K562 (cell line): ENCODE results near the gene CCNYL1. TPM values are rescaled to one million over a fixed set of nuclear protein-coding genes. Genes with fewer than 3 reads are reported as not detected.

Experiments
- ATAC-seq: fragments of 200-7000 bp; cut with Tn5 transposase; 3 replicates; pipeline ENCODE4 v1.9.1; 2020; ENCODE audit warnings: moderate library complexity
- BruUV-seq: library from RNA; stranded (reverse); fragments of 400-500 nt; replicated peaks from 2 replicates; lab custom pipeline; 2021; lab: Mats Ljungman, UMichigan
- CTCF ChIA-PET: fragments of 300-600 bp; formaldehyde crosslinking; extraction: SDS; loops from one replicate; lab custom pipeline; 2021; ENCODE audit warnings: low intra/inter-chr PET ratio; lab: Yijun Ruan, JAX
- POLR2A ChIA-PET: fragments of 300-600, 350-650 bp; sonication (Branson Sonifier 250); formaldehyde crosslinking; extraction: SDS; loops from one replicate; lab custom pipeline; 2021; ENCODE audit warnings: antibody characterized with exemption, inconsistent platforms; lab: Yijun Ruan, JAX
- DNase-seq, 4 experiments: peaks; one replicate each; pipeline versions ENCODE4 v3.0.0 to v3.0.0-alpha.2; 2011 to 2018; ENCODE audit warnings: low spot score in 3 of 4, mixed read lengths in 3 of 4; ENCODE audit errors: extremely low read depth in 1 of 4
- FAIRE-seq: peaks from 2 replicates; lab custom pipeline; 2011; peaks lifted over from hg19 to GRCh38; lab: Jason Lieb, UNC
- H2AFZ ChIP-seq: 2 replicates; pipeline ENCODE4 v1.6.0; 2011; ENCODE audit warnings: low read depth, low read length, control low read depth, inconsistent platforms
- H3K27ac ChIP-seq: fragments of 200-600 bp; 3 replicates; pipeline ENCODE4 v1.8.0; 2011; ENCODE audit warnings: low read depth, mild to moderate bottlenecking, control low read depth, inconsistent platforms, low read length, moderate library complexity, mixed read lengths; ENCODE audit errors: extremely low read depth
- H3K27me3 ChIP-seq, 2 experiments: fragments of 300-600 bp in 1 of 2; 2 replicates in 1 of 2; 3 replicates in 1 of 2; pipeline versions ENCODE4 v1.6.0 to v1.8.0; 2011; ENCODE audit warnings: inconsistent platforms in 2 of 2, low read length in 2 of 2, mild to moderate bottlenecking in 1 of 2, mixed read lengths in 1 of 2, moderate library complexity in 1 of 2; ENCODE audit not compliant: control insufficient read depth in 2 of 2, insufficient read depth in 2 of 2
- H3K36me3 ChIP-seq: fragments of 300-600 bp; 3 replicates; pipeline ENCODE4 v1.8.0; 2011; ENCODE audit warnings: mild to moderate bottlenecking, low read length, inconsistent platforms; ENCODE audit not compliant: control insufficient read depth, insufficient read depth
- H3K4me1 ChIP-seq, 2 experiments: fragments of 200-600 bp in 1 of 2; replicated peaks in 1 of 2; 2 replicates in 1 of 2; 3 replicates in 1 of 2; pipeline versions ENCODE4 v1.5.1 to v1.8.0; 2011; ENCODE audit warnings: inconsistent platforms in 2 of 2, low read length in 2 of 2, mild to moderate bottlenecking in 1 of 2, mixed read lengths in 1 of 2, moderate library complexity in 1 of 2; ENCODE audit not compliant: control insufficient read depth in 2 of 2, insufficient read depth in 2 of 2
- H3K4me2 ChIP-seq: 2 replicates; pipeline ENCODE4 v1.6.1; 2011; ENCODE audit warnings: low read length, control low read depth, inconsistent platforms, mixed read lengths; ENCODE audit not compliant: insufficient read depth
- H3K4me3 ChIP-seq: fragments of 200-600 bp; sonication (generic), shearing (Covaris generic); 2 replicates; pipeline ENCODE4 v1.5.1; 2016; ENCODE audit warnings: control low read depth, inconsistent platforms
- H3K79me2 ChIP-seq: fragments of 200-600 bp; 3 replicates; pipeline ENCODE4 v1.8.0; 2011; ENCODE audit warnings: low read length, inconsistent platforms; ENCODE audit not compliant: control insufficient read depth, insufficient read depth
- H3K9ac ChIP-seq, 2 experiments: 2 replicates each; pipeline versions ENCODE4 v1.6.0 to v1.6.1; 2011; ENCODE audit warnings: low read depth in 2 of 2, low read length in 2 of 2, control low read depth in 1 of 2, inconsistent platforms in 1 of 2, mild to moderate bottlenecking in 1 of 2, mixed read lengths in 1 of 2; ENCODE audit not compliant: insufficient read depth in 1 of 2
- H3K9me1 ChIP-seq: one replicate; pipeline ENCODE4 v1.6.0; 2011; ENCODE audit warnings: inconsistent platforms, mild to moderate bottlenecking, low read length, moderate library complexity; ENCODE audit not compliant: control insufficient read depth, insufficient read depth
- H3K9me3 ChIP-seq: replicated peaks from 2 replicates; pipeline ENCODE4 v1.5.1; 2011; ENCODE audit warnings: low read depth, low read length, inconsistent platforms; ENCODE audit not compliant: control insufficient read depth, insufficient read depth
- H4K20me1 ChIP-seq: replicated peaks from 2 replicates; pipeline ENCODE4 v1.6.1; 2011; ENCODE audit warnings: low read length, inconsistent platforms, mixed read lengths; ENCODE audit not compliant: control insufficient read depth, insufficient read depth
- ARID1B ChIP-seq: fragments of 450-650 bp; IDR thresholded peaks from 2 replicates; pipeline ENCODE4 v1.6.1; 2016; ENCODE audit warnings: antibody characterized with exemption, mild to moderate bottlenecking, inconsistent platforms
- BMI1 ChIP-seq: fragments of 150-350 bp; IDR thresholded peaks from 2 replicates; pipeline ENCODE4 v1.6.1; 2014; ENCODE audit warnings: low read length
- CCNT2 ChIP-seq: IDR thresholded peaks from 2 replicates; pipeline ENCODE4 v1.6.1; 2011; ENCODE audit warnings: borderline replicate concordance, low read depth, mild to moderate bottlenecking, moderate library complexity, mixed read lengths, low read length; ENCODE audit not compliant: insufficient read length; ENCODE audit errors: extremely low read depth
- COPS2 ChIP-seq: fragments of 450-650 bp; conservative IDR thresholded peaks from 2 replicates; pipeline ENCODE4 v1.6.1; 2016; ENCODE audit warnings: mild to moderate bottlenecking, moderate library complexity
- DMBX1 ChIP-seq: fragments of 250-450 bp; sonication (Bioruptor Pico); IDR thresholded peaks from 2 replicates; pipeline ENCODE4 v1.8.0; 2022; ENCODE audit warnings: inconsistent platforms, mild to moderate bottlenecking, moderate library complexity, borderline replicate concordance
- ETV1 ChIP-seq: fragments of 450-650 bp; conservative IDR thresholded peaks from 2 replicates; pipeline ENCODE4 v1.6.1; 2016; ENCODE audit warnings: missing genetic modification characterization, control low read depth, low read depth, missing compliant biosample characterization
- GATA2 ChIP-seq: sonication (generic); formaldehyde crosslinking; IDR thresholded peaks from 2 replicates; pipeline ENCODE4 v1.4.0; 2020; ENCODE audit warnings: mild to moderate bottlenecking, missing genetic modification reagents
- GATAD2A ChIP-seq: fragments of 450-650 bp; IDR thresholded peaks from 2 replicates; pipeline ENCODE4 v1.6.1; 2017
- HNRNPH1 ChIP-seq: fragments of 200-400 bp; formaldehyde crosslinking; optimal IDR thresholded peaks from 2 replicates; pipeline ENCODE3; 2017; ENCODE audit warnings: low read depth, mild to moderate bottlenecking, low read length, moderate library complexity
- JUN ChIP-seq, 2 experiments: sonication (generic) in 1 of 2; formaldehyde crosslinking in 1 of 2; IDR thresholded peaks; 2 replicates each; pipeline versions ENCODE4 v1.6.1 to v1.8.0; 2012 to 2022; ENCODE audit warnings: borderline replicate concordance in 2 of 2, mild to moderate bottlenecking in 2 of 2, improper control_type of control experiment in 1 of 2, low read depth in 1 of 2, low read length in 1 of 2, missing genetic modification reagents in 1 of 2
- KAT7 ChIP-seq: sonication (generic); formaldehyde crosslinking; IDR thresholded peaks from 2 replicates; pipeline ENCODE4 v1.8.0; 2022; ENCODE audit warnings: missing genetic modification reagents, mild to moderate bottlenecking, borderline replicate concordance
- MAFF ChIP-seq: IDR thresholded peaks from 2 replicates; pipeline ENCODE4 v1.6.1; 2012; ENCODE audit warnings: low read length, improper control_type of control experiment
- MYNN ChIP-seq, 2 experiments: sonication (generic); formaldehyde crosslinking in 1 of 2; IDR thresholded peaks; 2 replicates each; pipeline versions ENCODE4 v1.5.0 to v1.6.1; 2016 to 2020; ENCODE audit warnings: antibody characterized with exemption in 1 of 2, missing genetic modification reagents in 1 of 2
- TAL1 ChIP-seq: fragments of 450-650 bp; IDR thresholded peaks from 2 replicates; pipeline ENCODE4 v1.6.1; 2016; ENCODE audit warnings: mild to moderate bottlenecking
- ZC3H8 ChIP-seq: fragments of 450-650 bp; IDR thresholded peaks from 2 replicates; pipeline ENCODE4 v1.6.1; 2017
- ZNF239 ChIP-seq: fragments of 250-450 bp; sonication (Bioruptor Pico); IDR thresholded peaks from 2 replicates; pipeline ENCODE4 v1.4.0; 2020; ENCODE audit warnings: mild to moderate bottlenecking
- ZNF431 ChIP-seq: sonication (generic); formaldehyde crosslinking; IDR thresholded peaks from 2 replicates; pipeline ENCODE4 v1.8.0; 2022; ENCODE audit warnings: mild to moderate bottlenecking, missing genetic modification reagents
- WGBS: fragments of 100-300 bp; shearing (Covaris generic); methylation state at CpG from one replicate; pipeline ENCODE4 v1.1.6; 2016; ENCODE audit warnings: low coverage, mixed read lengths; ENCODE audit not compliant: insufficient coverage; ENCODE audit errors: missing lambda C conversion rate; 5-methylcytosine and 5-hydroxymethylcytosine counted together
- in situ Hi-C: fragments of 300-500 bp; cut with MboI; formaldehyde crosslinking; loops from 4 replicates; pipeline ENCODE4 v1.15.0; 2018; ENCODE audit warnings: inconsistent platforms, mixed read lengths
- intact Hi-C: fragments of 100-400 bp; cut with micrococcal nuclease; formaldehyde crosslinking; loops from 2 replicates; pipeline ENCODE4 v1.14.2; 2022
- polyA plus RNA-seq, 8 experiments: library from polyadenylated mRNA; depleted of rRNA in 4 of 8; stranded (reverse) in 5 of 8; unstranded in 3 of 8; fragments of >200 nt; fragmentation: Nextera tagmentation in 2 of 8; fragmentation: Illumina TruSeq in 1 of 8; extraction: Ambion mirVana in 2 of 8; extraction: Trizol in 1 of 8; gene quantifications; 2 replicates each; pipeline versions ENCODE4 v1.2.1 to v1.2.3, GENCODE V29; 2011 to 2014; ENCODE audit warnings: inconsistent platforms in 1 of 8, missing spikeins in 1 of 8
- total RNA-seq, 7 experiments: library from RNA; depleted of rRNA in 6 of 7; stranded (reverse); fragments of >200 nt in 6 of 7; fragmentation: Illumina TruSeq in 2 of 7; extraction: Trizol in 2 of 7; gene quantifications; 2 replicates each; pipeline versions ENCODE4 v1.2.1 to v1.2.3, GENCODE V29; 2011 to 2021; ENCODE audit warnings: low replicate concordance in 1 of 7
- TF ChIP-seq, protein P1 (sequence below), 2 experiments: fragments of 150-350 bp in 1 of 2; IDR thresholded peaks; 2 replicates each; pipeline ENCODE4 v1.6.1; 2012 to 2016; ENCODE audit warnings: low read depth in 2 of 2, low read length in 2 of 2, mild to moderate bottlenecking in 1 of 2, moderate library complexity in 1 of 2
- TF ChIP-seq, protein P2 (sequence below): fragments of 250-450 bp; sonication (Bioruptor Pico); IDR thresholded peaks from 2 replicates; pipeline ENCODE4 v1.5.0; 2021

The CCNYL1 gene
- total and polyA plus RNA-seq, 9 of the 15 experiments (the other 6 are each of a cell fraction or from before 2014, with no cell fraction given) = 1.9 to 7.5 (median 4.7) TPM

DNA sequence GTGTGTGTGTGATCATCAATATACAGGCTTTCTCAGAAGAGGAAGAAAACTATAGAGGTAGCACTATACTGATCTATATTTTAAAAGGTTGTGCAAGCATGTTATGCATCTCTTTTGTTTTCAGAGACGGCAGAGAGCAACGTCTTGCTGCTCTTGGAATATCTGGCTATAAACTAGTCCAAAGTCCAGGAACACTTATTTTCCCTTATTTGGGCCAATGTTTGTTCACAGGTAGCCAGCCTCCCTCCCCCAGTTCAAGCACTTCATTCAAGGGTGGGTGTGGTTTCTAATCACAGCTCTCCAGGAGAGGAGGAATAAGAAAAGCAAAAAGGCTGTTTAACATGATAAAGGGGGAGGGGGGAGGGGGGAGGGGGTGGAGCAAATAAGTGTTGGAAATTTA lies 54.1 kb downstream of the CCNYL1 start:
- ATAC-seq (peak; percentile 18), DNase-seq (peak; percentile 57 to 83 (median 72)), FAIRE-seq (peak; percentile 94)
- Histone ChIP-seq H3K36me3 (peaks cover 62% of the 10 kb centered on the region), H3K9ac (peak overlapping the region in 1 of 2 experiments; percentile 39; a peak in 2 of 4 replicates), H2AFZ (no peak overlapping the region), H4K20me1 (peaks cover 3% of the 10 kb centered on the region; the same call in 1 of the 2 replicates), H3K4me1 (peaks cover 22 to 42% of the 10 kb centered on the region in 2 experiments; a peak in 4 of 5 replicates), H3K4me3 (peak overlapping the region; percentile 15; the same call in 1 of the 2 replicates), H3K27me3 (no peaks in the 10 kb centered on the region), H3K4me2 (peak overlapping the region; percentile 59), H3K9me3 (0 out of 2 replicates have a peak, but pooled peaks cover 2% of the 10 kb centered on the region), H3K9me1 (no peaks in the 10 kb centered on the region), H3K27ac (peak overlapping the region; percentile 44; the same call in 2 of the 3 replicates), H3K79me2 (peaks cover 71% of the 10 kb centered on the region)
- intact Hi-C loops = loop anchor here (5.0 kb wide), 2 partner anchors 47 to 207 kb away; no protein-coding TSS in a partner anchor
- in situ Hi-C loops = no loop called here
- 0% methylated on average over 2 of the region's 2 CpGs for WGBS
- ChIA-PET POLR2A (interaction anchor here (0.5 to 1.3 kb wide), 9 partner anchors 8 to 300 kb away, joined by 3 to 7 read pairs (median 4); partner anchors contain the start of gene CCNYL1), CTCF (no interaction called here)
- BruUV-seq = no TSS peak
- TF ChIP-seq KAT7 (CRISPR knock-in tag) = no peak
- no peak for TF ChIP-seq GATAD2A
- peak; percentile 87 for TF ChIP-seq TAL1
- no peak for TF ChIP-seq ZNF239 (CRISPR knock-in tag)
- TF ChIP-seq ARID1B = peak; percentile 84
- TF ChIP-seq MYNN (IDR thresholded peaks at IDR 0.05) = no peak; the same call in 1 of the 2 replicates
- TF ChIP-seq MYNN (CRISPR knock-in tag; IDR thresholded peaks at IDR 0.05) = no peak
- no peak for TF ChIP-seq HNRNPH1
- TF ChIP-seq, protein P1, sequence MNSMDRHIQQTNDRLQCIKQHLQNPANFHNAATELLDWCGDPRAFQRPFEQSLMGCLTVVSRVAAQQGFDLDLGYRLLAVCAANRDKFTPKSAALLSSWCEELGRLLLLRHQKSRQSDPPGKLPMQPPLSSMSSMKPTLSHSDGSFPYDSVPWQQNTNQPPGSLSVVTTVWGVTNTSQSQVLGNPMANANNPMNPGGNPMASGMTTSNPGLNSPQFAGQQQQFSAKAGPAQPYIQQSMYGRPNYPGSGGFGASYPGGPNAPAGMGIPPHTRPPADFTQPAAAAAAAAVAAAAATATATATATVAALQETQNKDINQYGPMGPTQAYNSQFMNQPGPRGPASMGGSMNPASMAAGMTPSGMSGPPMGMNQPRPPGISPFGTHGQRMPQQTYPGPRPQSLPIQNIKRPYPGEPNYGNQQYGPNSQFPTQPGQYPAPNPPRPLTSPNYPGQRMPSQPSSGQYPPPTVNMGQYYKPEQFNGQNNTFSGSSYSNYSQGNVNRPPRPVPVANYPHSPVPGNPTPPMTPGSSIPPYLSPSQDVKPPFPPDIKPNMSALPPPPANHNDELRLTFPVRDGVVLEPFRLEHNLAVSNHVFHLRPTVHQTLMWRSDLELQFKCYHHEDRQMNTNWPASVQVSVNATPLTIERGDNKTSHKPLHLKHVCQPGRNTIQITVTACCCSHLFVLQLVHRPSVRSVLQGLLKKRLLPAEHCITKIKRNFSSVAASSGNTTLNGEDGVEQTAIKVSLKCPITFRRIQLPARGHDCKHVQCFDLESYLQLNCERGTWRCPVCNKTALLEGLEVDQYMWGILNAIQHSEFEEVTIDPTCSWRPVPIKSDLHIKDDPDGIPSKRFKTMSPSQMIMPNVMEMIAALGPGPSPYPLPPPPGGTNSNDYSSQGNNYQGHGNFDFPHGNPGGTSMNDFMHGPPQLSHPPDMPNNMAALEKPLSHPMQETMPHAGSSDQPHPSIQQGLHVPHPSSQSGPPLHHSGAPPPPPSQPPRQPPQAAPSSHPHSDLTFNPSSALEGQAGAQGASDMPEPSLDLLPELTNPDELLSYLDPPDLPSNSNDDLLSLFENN (IDR thresholded peaks at IDR 0.05; ENCODE audit: low read depth in 2 of 2, low read length in 2 of 2) = peak in 1 of 2 experiments; percentile 71; a peak in 2 of 4 replicates
- no peak for TF ChIP-seq DMBX1 (CRISPR knock-in tag)
- TF ChIP-seq COPS2 = no peak
- TF ChIP-seq BMI1 = no peak
- TF ChIP-seq JUN (IDR thresholded peaks at IDR 0.05; ENCODE audit: borderline replicate concordance, low read depth, low read length) = no peak
- TF ChIP-seq JUN (CRISPR knock-in tag; IDR thresholded peaks at IDR 0.05; ENCODE audit: borderline replicate concordance) = no peak
- no peak for TF ChIP-seq MAFF
- peak; percentile 50 for TF ChIP-seq CCNT2
- TF ChIP-seq, protein P2, sequence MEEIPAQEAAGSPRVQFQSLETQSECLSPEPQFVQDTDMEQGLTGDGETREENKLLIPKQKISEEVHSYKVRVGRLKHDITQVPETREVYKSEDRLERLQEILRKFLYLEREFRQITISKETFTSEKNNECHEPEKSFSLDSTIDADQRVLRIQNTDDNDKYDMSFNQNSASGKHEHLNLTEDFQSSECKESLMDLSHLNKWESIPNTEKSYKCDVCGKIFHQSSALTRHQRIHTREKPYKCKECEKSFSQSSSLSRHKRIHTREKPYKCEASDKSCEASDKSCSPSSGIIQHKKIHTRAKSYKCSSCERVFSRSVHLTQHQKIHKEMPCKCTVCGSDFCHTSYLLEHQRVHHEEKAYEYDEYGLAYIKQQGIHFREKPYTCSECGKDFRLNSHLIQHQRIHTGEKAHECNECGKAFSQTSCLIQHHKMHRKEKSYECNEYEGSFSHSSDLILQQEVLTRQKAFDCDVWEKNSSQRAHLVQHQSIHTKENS (CRISPR knock-in tag) = no peak
- no peak for TF ChIP-seq ZNF431 (CRISPR knock-in tag)
- no peak for TF ChIP-seq GATA2 (CRISPR knock-in tag)
- TF ChIP-seq ETV1 (tag) = no peak
- TF ChIP-seq ZC3H8 = no peak
